ENCODE data around the gene ADIPOR2. TPM values are rescaled to one million over a fixed set of nuclear protein-coding genes. Genes with fewer than 3 reads are reported as not detected.

ADIPOR2 gene
- total RNA-seq, 4 donors from 2014 or later: 28.2 to 37.4 (median 34.1) TPM

GRCh38 chr12:1826867-1827705 is 136.2 kb downstream of the ADIPOR2 start:
- no peak for DNase-seq (ENCODE audit: extremely low spot score)

GRCh38 chr12:1827826-1828805 is 137.2 kb downstream of the ADIPOR2 start:
- peaks cover 0 to 98% (median 5%) of the 10 kb centered on the region in 4 donors for H3K27me3 ChIP-seq
- peaks cover 0 to 9% (median 0%) of the 10 kb centered on the region in 4 donors for H3K4me1 ChIP-seq
- DNase-seq (ENCODE audit: extremely low spot score): no peak
- no peaks in the 10 kb centered on the region for H3K36me3 ChIP-seq
- intact Hi-C loops (cut with DNase I): no loop called here
- H3K27ac ChIP-seq (replicated peaks in 1 of 4): no peak overlapping the region
- TF ChIP-seq EP300 (IDR thresholded peaks at IDR 0.05) (no peak), POLR2A (IDR thresholded peaks at IDR 0.05; ENCODE audit: low read depth) (no peak), POLR2AphosphoS5 (IDR thresholded peaks at IDR 0.05) (no peak), CTCF (IDR thresholded peaks at IDR 0.05) (no peak)
- 85% methylated on average over 18 of the region's 38 CpGs for WGBS
- H3K9me3 ChIP-seq: no peaks in the 10 kb centered on the region
- H3K4me3 ChIP-seq: no peak overlapping the region

More at GRCh38 chr12:1826867-1827705, 136.2 kb downstream of the ADIPOR2 start:
- H3K27ac ChIP-seq (replicated peaks in 1 of 4): no peak overlapping the region
- H3K4me3 ChIP-seq: no peak overlapping the region
- peaks cover 0 to 98% (median 12%) of the 10 kb centered on the region in 4 donors for H3K27me3 ChIP-seq
- intact Hi-C loops (cut with DNase I): no loop called here
- TF ChIP-seq POLR2A (IDR thresholded peaks at IDR 0.05; ENCODE audit: low read depth) (no peak), POLR2AphosphoS5 (IDR thresholded peaks at IDR 0.05) (no peak), CTCF (IDR thresholded peaks at IDR 0.05) (no peak), EP300 (IDR thresholded peaks at IDR 0.05) (no peak)
- H3K9me3 ChIP-seq: no peaks in the 10 kb centered on the region
- H3K4me1 ChIP-seq: peaks cover 0 to 9% (median 1%) of the 10 kb centered on the region in 4 donors
- H3K36me3 ChIP-seq: no peaks in the 10 kb centered on the region
- 79% methylated on average over 9 of the region's 25 CpGs for WGBS

- Histone ChIP-seq H3K4me3 (no peak overlapping the region), H3K9me3 (no peaks in the 10 kb centered on the region), H3K27ac (replicated peaks in 1 of 4) (no peak overlapping the region), H3K27me3 (peaks cover 0 to 98% (median 5%) of the 10 kb centered on the region in 4 donors), H3K4me1 (peaks cover 0 to 9% (median 0%) of the 10 kb centered on the region in 4 donors), H3K36me3 (no peaks in the 10 kb centered on the region)
- intact Hi-C loops (cut with DNase I): no loop called here
- DNase-seq (ENCODE audit: extremely low spot score): no peak
- WGBS: 83% methylated on average over 16 of the region's 16 CpGs
- TF ChIP-seq POLR2AphosphoS5 (IDR thresholded peaks at IDR 0.05) (no peak), EP300 (IDR thresholded peaks at IDR 0.05) (no peak), CTCF (IDR thresholded peaks at IDR 0.05) (no peak), POLR2A (IDR thresholded peaks at IDR 0.05; ENCODE audit: low read depth) (no peak)
These were observed 138.0 kb downstream of the ADIPOR2 start for GRCh38 chr12:1828856-1829255.

- H3K27me3 ChIP-seq: peaks cover 0 to 98% (median 5%) of the 10 kb centered on the region in 4 donors
- intact Hi-C loops (cut with DNase I): no loop called here
- no peak overlapping the region for H3K27ac ChIP-seq (replicated peaks in 1 of 4)
- no peaks in the 10 kb centered on the region for H3K9me3 ChIP-seq
- WGBS: 77% methylated on average over 11 of the region's 11 CpGs
- no peaks in the 10 kb centered on the region for H3K36me3 ChIP-seq
- no peak for DNase-seq (ENCODE audit: extremely low spot score)
- TF ChIP-seq POLR2AphosphoS5 (IDR thresholded peaks at IDR 0.05) (no peak), POLR2A (IDR thresholded peaks at IDR 0.05; ENCODE audit: low read depth) (no peak), EP300 (IDR thresholded peaks at IDR 0.05) (no peak), CTCF (IDR thresholded peaks at IDR 0.05) (no peak)
- H3K4me1 ChIP-seq: peaks cover 0 to 9% (median 0%) of the 10 kb centered on the region in 4 donors
- H3K4me3 ChIP-seq: no peak overlapping the region
These were observed 138.5 kb downstream of the ADIPOR2 start for GRCh38 chr12:1829306-1829900.

Data from esophagus muscularis mucosa (tissue), 4 donors.